ENCODE measurements around the gene GALNTL6. TPM values are rescaled to one million over a fixed set of nuclear protein-coding genes. Genes with fewer than 3 reads are reported as not detected.

Gene GALNTL6
- total RNA-seq, 1 experiment from 2014 or later, result not detected

- no CpG with 5 or more reads among the region's 6 CpGs for WGBS (ENCODE audit: extremely low coverage, insufficient read length, low lambda C conversion rate)
- Histone ChIP-seq H3K14ac (ENCODE audit: insufficient read depth, low read length) (no peak overlapping the region), H3K23me2 (ENCODE audit: insufficient read length, low read depth, low read length, poor library complexity, severe bottlenecking) (no peaks in the 10 kb centered on the region), H2BK5ac (ENCODE audit: insufficient read length, low read length) (no peak overlapping the region), H2BK15ac (ENCODE audit: low read depth, low read length) (no peak overlapping the region), H4K91ac (ENCODE audit: insufficient read length, low read depth, low read length) (no peak overlapping the region), H3K79me1 (ENCODE audit: insufficient read depth, low read depth, low read length, poor library complexity, severe bottlenecking) (no peaks in the 10 kb centered on the region), H3K9me3 (ENCODE audit: control insufficient read depth, low read depth, low read length) (no peaks in the 10 kb centered on the region), H3K56ac (ENCODE audit: insufficient read length, low read depth, low read length) (no peak overlapping the region), H4K8ac (replicated peaks; ENCODE audit: insufficient read length, low read depth, low read length) (no peak overlapping the region), H2BK12ac (ENCODE audit: insufficient read length, low read depth, low read length) (no peak overlapping the region), H2BK20ac (ENCODE audit: low read depth, low read length, poor library complexity, severe bottlenecking) (no peak overlapping the region), H3T11ph (ENCODE audit: low read length) (no peak overlapping the region), H3K9ac (ENCODE audit: extremely low read depth, insufficient read length, low read length) (no peak overlapping the region), H2BK120ac (ENCODE audit: low read depth, low read length, poor library complexity, severe bottlenecking) (no peak overlapping the region), H3K79me2 (ENCODE audit: insufficient read depth, low read length) (no peaks in the 10 kb centered on the region), H3K4me1 (ENCODE audit: insufficient read depth, low read length) (no peaks in the 10 kb centered on the region; the same call in 1 of the 2 replicates), H3K18ac (ENCODE audit: insufficient read length, low read depth, low read length) (no peak overlapping the region), H2AFZ (ENCODE audit: low read length) (no peak overlapping the region), H3K23ac (ENCODE audit: insufficient read length, low read depth, low read length) (no peak overlapping the region), H3K4me2 (ENCODE audit: insufficient read depth, insufficient read length, low read length) (no peak overlapping the region), H3K27me3 (ENCODE audit: insufficient read depth, low read length) (no peaks in the 10 kb centered on the region), H4K5ac (ENCODE audit: insufficient read length, low read depth, low read length) (no peak overlapping the region), H4K20me1 (ENCODE audit: control insufficient read depth, insufficient read depth, insufficient read length) (no peaks in the 10 kb centered on the region), H2AK5ac (ENCODE audit: insufficient read length, low read length) (no peak overlapping the region), H3K4ac (ENCODE audit: low read depth, low read length) (no peak overlapping the region), H3K27ac (ENCODE audit: insufficient read length, low read depth, low read length) (no peak overlapping the region)
- no peak for TF ChIP-seq CTCF (conservative IDR thresholded peaks at IDR 0.05)
- Mint-ChIP-seq H3K36me3 (ENCODE audit: insufficient read depth in 1 of 3, low read depth in 3 of 3) (no peaks in the 10 kb centered on the region), H3K27ac (no peak overlapping the region), H3K4me1 (peaks cover 5 to 8% of the 10 kb centered on the region in 2 experiments), H3K4me3 (no peak overlapping the region), H3K27me3 (ENCODE audit: low read depth) (no peaks in the 10 kb centered on the region; the same call in 1 of the 2 replicates), H3K9me3 (no peaks in the 10 kb centered on the region; a peak in 1 of 5 replicates)
- DNase-seq, result no peak
These were observed 1184.0 kb downstream of the GALNTL6 start for GRCh38 chr4:172997217-172997609.
